Measurements from ENCODE around the gene BACE1-AS.

Gene BACE1-AS

GRCh38 chr11:117292616-117293015 lies 1.5 kb downstream of the BACE1-AS start:
- no peak for DNase-seq (ENCODE audit: low read depth in 2 of 2)

DNA sequence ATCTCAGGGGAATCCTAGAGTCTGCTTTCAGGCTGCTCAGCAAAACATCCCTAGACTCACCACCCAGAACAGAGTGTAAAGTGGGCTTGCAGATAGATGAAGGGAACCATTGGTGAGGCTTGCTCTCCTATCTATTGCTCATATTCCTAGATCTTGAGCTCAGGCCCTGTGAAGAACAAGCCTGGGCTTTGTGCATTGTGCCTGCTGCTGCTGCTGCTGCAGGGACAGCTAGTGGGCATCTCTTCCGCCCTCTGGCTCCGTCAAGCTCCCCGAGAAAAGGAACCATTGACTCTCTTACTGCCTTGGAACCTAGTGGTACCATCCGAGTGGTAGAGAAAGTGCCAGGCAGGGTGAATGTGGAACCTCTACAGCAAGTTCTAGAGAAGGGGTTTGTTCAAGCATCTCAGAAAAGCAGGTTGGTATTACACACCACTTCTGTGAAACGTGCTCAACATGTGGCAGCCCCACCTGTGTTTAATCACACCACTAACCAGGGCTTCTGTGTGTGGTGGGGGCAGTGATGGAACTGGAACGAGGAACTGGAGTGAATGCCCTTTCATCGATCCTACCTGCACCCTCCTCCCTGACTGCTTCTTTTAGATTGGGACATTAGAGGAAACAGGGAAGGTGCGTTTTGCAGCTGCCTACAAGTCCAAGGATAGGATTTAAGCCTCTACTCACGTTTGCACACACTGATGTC lies 4.4 kb downstream of the BACE1-AS start:
- DNase-seq (ENCODE audit: low read depth in 2 of 2) = no peak

DNA sequence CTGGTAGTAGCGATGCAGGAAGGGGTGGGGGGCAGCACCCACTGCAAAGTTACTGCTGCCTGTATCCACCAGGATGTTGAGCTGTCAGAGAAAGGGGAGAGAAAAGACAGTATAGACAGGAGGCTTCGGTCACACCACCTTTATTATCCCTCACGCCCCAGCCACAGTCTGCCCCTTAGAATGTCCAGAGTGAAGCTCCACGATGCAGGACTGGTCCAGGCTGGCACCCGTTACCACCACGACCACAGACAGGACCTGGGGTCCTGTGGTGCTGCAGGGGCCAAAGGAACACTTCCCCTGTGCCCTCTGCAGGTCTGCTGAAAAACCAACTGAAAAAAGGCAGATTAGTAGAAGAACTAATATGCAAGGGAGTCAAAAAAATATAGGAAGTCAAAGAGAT lies 5.7 kb downstream of the BACE1-AS start:
- DNase-seq (ENCODE audit: low read depth in 2 of 2) = no peak

- no peak for DNase-seq (ENCODE audit: low read depth in 2 of 2)
Observed at GRCh38 chr11:117298195-117298594, 7.0 kb downstream of the BACE1-AS start.

DNA sequence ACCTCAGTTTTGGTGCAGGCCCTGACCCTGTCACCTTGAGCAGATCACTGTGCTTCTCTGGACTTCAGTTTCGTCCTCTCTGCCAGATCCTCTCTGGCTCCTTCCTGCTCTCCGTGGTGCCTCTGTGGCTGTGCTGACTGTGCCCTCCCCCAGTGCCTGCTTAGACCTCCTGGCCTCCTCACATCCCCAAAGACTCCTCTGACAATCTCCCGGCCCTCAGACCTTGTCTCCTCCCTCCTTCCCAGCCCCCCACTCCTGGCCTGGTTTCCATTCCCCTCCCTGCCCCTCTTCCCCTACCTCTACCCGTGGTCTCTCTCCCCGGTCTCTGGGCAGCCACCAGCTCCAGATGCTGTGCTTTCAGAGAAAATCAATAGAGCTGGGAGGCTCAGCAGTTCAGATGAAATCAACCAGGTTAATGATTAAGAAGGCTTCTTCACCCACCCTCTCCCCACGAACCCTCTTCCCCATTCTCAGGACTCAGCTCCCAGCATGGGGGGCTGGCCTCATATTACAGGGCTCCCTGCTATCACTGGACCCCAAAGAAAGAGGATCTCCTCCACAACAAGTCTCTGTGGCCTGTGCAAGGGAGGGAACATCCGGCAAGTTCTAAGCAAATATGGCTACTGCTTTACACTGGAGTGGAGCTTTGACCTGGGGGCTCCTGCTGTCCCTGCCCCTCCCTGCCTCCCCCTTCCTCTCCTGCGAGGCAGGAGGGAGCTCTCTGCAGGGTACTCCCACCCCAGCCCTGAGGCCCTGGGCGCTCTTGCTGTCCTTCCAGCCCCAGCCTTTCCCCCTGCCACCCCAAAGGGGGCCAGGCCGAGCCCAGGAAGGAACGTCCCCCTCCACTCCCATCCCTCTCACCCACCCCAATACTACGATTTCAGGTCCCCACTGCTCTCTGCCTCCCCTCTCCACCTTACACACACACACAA lies 8.5 kb downstream of the BACE1-AS start:
- DNase-seq (ENCODE audit: low read depth in 2 of 2) = no peak

DNA sequence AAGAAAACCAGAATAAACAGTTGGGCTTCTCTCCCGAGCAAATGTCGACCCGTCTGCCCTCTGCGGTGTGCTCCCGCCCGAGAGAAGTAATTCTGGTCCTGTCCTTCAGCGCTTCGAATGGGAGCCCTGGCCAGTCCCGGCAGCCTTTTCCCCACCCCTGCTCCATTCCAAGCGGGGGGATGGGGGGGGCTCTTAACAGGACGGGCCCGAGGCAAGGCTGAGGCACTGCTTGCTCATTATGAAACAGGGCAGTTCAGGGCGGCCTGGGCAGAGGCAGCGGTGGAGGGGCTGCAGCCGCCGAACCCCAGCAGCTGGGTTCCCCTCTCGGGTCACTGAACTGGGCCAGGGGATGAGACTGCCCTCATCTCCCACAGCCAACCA lies 9.1 kb downstream of the BACE1-AS start:
- DNase-seq (ENCODE audit: low read depth in 2 of 2) = no peak

- DNase-seq (ENCODE audit: low read depth in 2 of 2) = no peak
Observed at GRCh38 chr11:117300773-117301172, 9.6 kb downstream of the BACE1-AS start.

DNA sequence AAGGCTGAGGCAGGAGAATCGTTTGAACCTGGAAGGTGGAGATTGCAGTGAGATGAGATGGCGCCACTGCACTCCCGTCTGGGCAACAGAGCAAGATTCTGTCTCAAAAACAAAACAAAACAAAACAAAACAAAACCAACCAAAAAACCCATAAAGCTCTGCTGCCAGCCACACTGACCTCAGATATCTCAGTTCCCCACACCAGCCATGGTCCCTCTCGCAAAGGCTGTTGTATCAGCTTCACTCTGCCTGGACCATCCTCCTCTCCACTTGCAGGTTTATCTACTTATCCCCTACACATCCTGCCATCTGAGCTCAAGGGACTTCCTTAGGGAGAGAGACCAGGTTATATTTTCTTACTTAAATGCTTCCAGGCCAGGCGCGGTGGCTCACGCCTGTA lies 11.1 kb downstream of the BACE1-AS start:
- DNase-seq (ENCODE audit: low read depth in 2 of 2) = no peak

DNA sequence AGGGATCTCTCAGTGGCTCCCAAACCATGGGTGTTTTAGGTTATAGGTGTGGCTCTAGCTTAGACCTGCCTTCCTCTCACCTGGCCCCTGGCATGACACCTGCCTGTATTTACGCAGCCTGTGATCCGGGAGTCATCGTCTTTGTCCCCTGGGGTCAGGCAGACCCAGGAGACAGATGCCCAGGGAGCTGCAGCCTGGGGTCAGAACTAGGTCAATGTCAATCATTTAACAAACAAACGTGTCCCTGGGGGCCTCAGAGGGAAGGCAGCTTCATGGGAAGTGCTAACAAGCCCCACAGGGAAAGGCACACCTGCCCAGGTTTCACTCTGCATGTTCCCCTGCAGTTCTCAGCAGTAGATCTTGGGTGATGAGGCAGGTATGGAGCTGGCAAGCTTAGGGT lies 12.0 kb downstream of the BACE1-AS start:
- no peak for DNase-seq (ENCODE audit: low read depth in 2 of 2)

DNA sequence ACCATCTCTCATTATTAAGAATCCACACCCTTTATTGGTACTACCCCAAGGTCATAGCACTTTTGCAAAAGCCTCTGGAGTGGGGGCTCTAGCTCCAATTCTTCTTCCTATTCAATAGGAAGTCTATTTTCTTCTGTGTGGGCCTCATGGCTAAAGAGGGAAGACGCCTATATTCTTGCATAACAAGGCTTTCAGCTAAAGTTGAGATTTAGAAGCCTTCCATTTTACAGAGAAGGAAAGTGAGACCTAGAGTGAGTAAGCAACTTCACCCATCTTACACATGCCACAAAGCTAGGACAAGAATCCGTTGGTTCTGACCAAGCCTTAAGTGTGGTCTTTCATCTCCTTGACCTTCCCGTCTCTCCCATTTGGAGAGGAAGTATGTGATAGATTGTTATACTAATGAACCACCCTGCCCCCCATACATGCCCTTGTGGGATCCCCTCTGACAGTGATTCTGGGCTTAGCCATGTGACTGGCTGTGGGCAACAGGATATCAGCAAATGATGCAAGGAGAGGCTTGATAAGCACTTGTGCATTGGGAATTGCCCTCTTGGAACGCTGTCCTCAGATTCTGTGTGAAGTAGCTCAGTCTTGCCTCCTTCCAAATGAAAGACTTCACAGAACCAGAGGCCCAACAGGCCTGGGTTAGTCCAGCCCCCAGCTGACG lies 12.6 kb downstream of the BACE1-AS start:
- DNase-seq (ENCODE audit: low read depth in 2 of 2) = no peak

- DNase-seq (ENCODE audit: low read depth in 2 of 2) = no peak
Observed at GRCh38 chr11:117305145-117305544, 14.0 kb downstream of the BACE1-AS start.

DNA sequence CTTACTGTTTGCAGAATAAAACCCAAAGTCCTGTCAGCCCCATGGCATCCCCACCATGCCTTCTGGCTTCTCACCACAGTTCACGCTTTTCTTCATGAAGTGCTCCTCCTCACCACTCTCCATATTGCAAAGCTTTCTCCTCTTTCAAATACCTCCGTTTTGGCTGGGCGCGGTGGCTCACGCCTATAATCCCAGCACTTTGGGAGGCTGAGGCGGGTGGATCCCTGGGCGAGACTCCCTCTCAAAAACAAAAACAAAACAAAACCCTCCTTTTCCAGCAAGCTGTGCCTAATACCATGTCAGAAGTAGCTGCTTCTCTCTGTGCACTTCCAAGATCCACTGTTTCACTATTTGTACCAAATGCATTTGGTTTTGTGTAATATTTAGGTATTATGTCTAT lies 18.2 kb downstream of the BACE1-AS start:
- no peak for DNase-seq (ENCODE audit: low read depth in 2 of 2)

GRCh38 chr11:117313091-117313490 lies 21.9 kb downstream of the BACE1-AS start:
- DNase-seq (ENCODE audit: low read depth in 2 of 2) = no peak

- DNase-seq (ENCODE audit: low read depth in 2 of 2) = no peak
Observed at GRCh38 chr11:117313828-117314768, 23.0 kb downstream of the BACE1-AS start.

GRCh38 chr11:117314840-117315239 lies 23.7 kb downstream of the BACE1-AS start:
- DNase-seq (ENCODE audit: low read depth in 2 of 2) = no peak

- no peak for DNase-seq (ENCODE audit: low read depth in 2 of 2)
Observed at GRCh38 chr11:117315285-117316196, 24.4 kb downstream of the BACE1-AS start.

- DNase-seq (ENCODE audit: low read depth in 2 of 2) = no peak
Observed at GRCh38 chr11:117316197-117316961, 25.2 kb downstream of the BACE1-AS start, which contains the start of gene BACE1. Gene BACE1 (minus strand): TSS chr11:117316256. CDS start chr11:117315795, 461 bp downstream.

GRCh38 chr11:117318738-117319137 lies 27.6 kb downstream of the BACE1-AS start:
- DNase-seq (ENCODE audit: low read depth in 2 of 2) = no peak

DNA sequence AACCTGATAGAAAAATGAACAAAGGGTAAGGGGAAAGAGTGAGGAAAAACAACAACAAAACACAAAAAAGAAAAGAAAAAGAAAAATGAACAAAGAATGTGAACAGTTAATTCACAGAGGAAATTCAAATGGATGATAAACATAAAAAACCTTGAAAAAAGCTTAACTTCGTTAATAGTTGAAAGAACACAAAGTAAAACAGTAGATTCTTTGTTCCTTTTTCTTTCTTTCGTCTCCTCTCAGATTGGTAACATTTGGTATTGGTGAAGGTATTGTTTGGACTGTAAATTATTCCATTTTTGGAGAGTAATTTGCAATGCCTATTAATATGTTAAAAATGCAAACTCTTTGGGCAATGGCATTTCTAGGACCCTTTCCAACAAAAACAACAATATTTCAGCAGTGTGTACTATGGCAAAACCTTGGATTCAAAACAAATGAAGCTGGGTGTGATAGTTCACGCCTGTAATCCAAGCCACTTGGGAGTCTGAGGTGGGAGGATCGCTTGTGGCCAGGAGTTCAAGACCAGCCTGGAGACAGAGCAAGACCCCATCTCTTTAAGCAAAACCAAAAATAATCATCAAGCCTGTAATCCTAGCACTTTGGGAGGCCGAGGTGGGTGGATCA lies 28.2 kb downstream of the BACE1-AS start:
- DNase-seq (ENCODE audit: low read depth in 2 of 2) = no peak

Data from stimulated activated CD8-positive, alpha-beta memory T cell treated with anti-CD3 and anti-CD28 coated beads, Interleukin-2, amount 100 ng/mL, for 1 hour (primary cell).